ENCODE results near the gene EEF1G. TPM values are rescaled to one million over a fixed set of nuclear protein-coding genes. Genes with fewer than 3 reads are reported as not detected.
A peak's percentile ranks its signal among the peaks of the same experiment; 100 is the strongest.

EEF1G gene
- total and polyA plus RNA-seq, 9 of the 15 experiments (the other 6 are each of a cell fraction or from before 2014, with no cell fraction given), result 985 to 2,349 (median 2,035) TPM

- TF ChIP-seq ZBTB9 (CRISPR knock-in tag; IDR thresholded peaks at IDR 0.05) (peak; percentile 68; the same call in 1 of the 2 replicates), ZBTB12 (CRISPR knock-in tag; IDR thresholded peaks at IDR 0.05) (peak; percentile 91), SUPT5H (IDR thresholded peaks at IDR 0.05) (peak; percentile 74), ETV1 (tag; conservative IDR thresholded peaks at IDR 0.05; ENCODE audit: low read depth) (peak; percentile 99), NKRF (IDR thresholded peaks at IDR 0.05; ENCODE audit: borderline replicate concordance) (peak; percentile 98), ZBTB43 (CRISPR knock-in tag; IDR thresholded peaks at IDR 0.05) (no peak; the same call in 1 of the 2 replicates), NCOA4 (IDR thresholded peaks at IDR 0.05; ENCODE audit: partially characterized antibody) (no peak), MAX (CRISPR knock-in tag; IDR thresholded peaks at IDR 0.05) (peak; percentile 97), ELF2 (CRISPR knock-in tag; IDR thresholded peaks at IDR 0.05) (peak; percentile 75), POLR2G (IDR thresholded peaks at IDR 0.05; ENCODE audit: low read depth, low read length) (peak; percentile 93), CREM (IDR thresholded peaks at IDR 0.05; ENCODE audit: low read depth) (peak; percentile 98), KDM1A (IDR thresholded peaks at IDR 0.05) (no peak), MXD1 (CRISPR knock-in tag; IDR thresholded peaks at IDR 0.05; ENCODE audit: borderline replicate concordance, poor library complexity, severe bottlenecking) (peak; percentile 89)
- TF ChIP-seq, protein P1, sequence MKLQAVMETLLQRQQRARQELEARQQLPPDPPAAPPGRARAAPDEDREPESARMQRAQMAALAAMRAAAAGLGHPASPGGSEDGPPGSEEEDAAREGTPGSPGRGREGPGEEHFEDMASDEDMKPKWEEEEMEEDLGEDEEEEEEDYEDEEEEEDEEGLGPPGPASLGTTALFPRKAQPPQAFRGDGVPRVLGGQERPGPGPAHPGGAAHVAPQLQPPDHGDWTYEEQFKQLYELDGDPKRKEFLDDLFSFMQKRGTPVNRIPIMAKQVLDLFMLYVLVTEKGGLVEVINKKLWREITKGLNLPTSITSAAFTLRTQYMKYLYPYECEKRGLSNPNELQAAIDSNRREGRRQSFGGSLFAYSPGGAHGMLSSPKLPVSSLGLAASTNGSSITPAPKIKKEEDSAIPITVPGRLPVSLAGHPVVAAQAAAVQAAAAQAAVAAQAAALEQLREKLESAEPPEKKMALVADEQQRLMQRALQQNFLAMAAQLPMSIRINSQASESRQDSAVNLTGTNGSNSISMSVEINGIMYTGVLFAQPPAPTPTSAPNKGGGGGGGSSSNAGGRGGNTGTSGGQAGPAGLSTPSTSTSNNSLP (IDR thresholded peaks at IDR 0.05; ENCODE audit: borderline replicate concordance, low read depth, low read length), result 0 out of 2 replicates have a peak, but pooled peaks have one; percentile 21
- TF ChIP-seq, protein P2, sequence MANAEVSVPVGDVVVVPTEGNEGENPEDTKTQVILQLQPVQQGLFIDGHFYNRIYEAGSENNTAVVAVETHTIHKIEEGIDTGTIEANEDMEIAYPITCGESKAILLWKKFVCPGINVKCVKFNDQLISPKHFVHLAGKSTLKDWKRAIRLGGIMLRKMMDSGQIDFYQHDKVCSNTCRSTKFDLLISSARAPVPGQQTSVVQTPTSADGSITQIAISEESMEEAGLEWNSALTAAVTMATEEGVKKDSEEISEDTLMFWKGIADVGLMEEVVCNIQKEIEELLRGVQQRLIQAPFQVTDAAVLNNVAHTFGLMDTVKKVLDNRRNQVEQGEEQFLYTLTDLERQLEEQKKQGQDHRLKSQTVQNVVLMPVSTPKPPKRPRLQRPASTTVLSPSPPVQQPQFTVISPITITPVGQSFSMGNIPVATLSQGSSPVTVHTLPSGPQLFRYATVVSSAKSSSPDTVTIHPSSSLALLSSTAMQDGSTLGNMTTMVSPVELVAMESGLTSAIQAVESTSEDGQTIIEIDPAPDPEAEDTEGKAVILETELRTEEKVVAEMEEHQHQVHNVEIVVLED (CRISPR knock-in tag; IDR thresholded peaks at IDR 0.05), result peak; percentile 47; the same call in 1 of the 2 replicates
These were observed 48.1 kb upstream of the EEF1G start, which contains the start of gene B3GAT3 (continued) for GRCh38 chr11:62621567-62622470.

All from K562 (cell line).